Endothelial cell of umbilical vein (primary cell): ENCODE results near the gene COL4A1. TPM values are rescaled to one million over a fixed set of nuclear protein-coding genes. Genes with fewer than 3 reads are reported as not detected.

Experiments
- BruUV-seq: library from RNA; stranded (reverse); fragments of 400-500 nt; replicated peaks from 2 replicates; lab custom pipeline; 2021; lab: Mats Ljungman, UMichigan
- CTCF ChIA-PET: fragments of 300-600, 350-600 bp; sonication (Branson Sonifier 250); formaldehyde crosslinking; loops from one replicate; lab custom pipeline; 2021; ENCODE audit warnings: antibody characterized with exemption, inconsistent platforms; lab: Charles Lee
- POLR2A ChIA-PET: fragments of 300-600, 350-600 bp; sonication (Branson Sonifier 250); formaldehyde crosslinking; loops from one replicate; lab custom pipeline; 2021; ENCODE audit warnings: antibody characterized with exemption, inconsistent platforms; lab: Charles Lee
- DNase-seq: peaks from one replicate; pipeline ENCODE4 v3.0.0-alpha.2; 2011; ENCODE audit warnings: low read depth, low spot score
- FAIRE-seq: peaks from 2 replicates; lab custom pipeline; 2011; peaks lifted over from hg19 to GRCh38; lab: Jason Lieb, UNC
- H2AFZ ChIP-seq: 2 replicates; pipeline ENCODE4 v1.6.0; 2012; ENCODE audit warnings: low read depth, low read length, control low read depth, inconsistent platforms
- H3K27ac ChIP-seq: 2 replicates; pipeline ENCODE4 v1.5.1; 2011; ENCODE audit warnings: low read depth, mild to moderate bottlenecking, control low read depth, low read length, moderate library complexity; ENCODE audit not compliant: insufficient read depth
- H3K27me3 ChIP-seq, 2 experiments: 2 replicates each; pipeline versions ENCODE4 v1.6.0 to v1.6.1; 2011; ENCODE audit warnings: low read length in 2 of 2, mixed read lengths in 1 of 2; ENCODE audit not compliant: control insufficient read depth in 2 of 2, insufficient read depth in 2 of 2
- H3K36me3 ChIP-seq, 2 experiments: 2 replicates in 1 of 2; 3 replicates in 1 of 2; pipeline ENCODE4 v1.5.1; 2011; ENCODE audit warnings: low read length in 2 of 2, mild to moderate bottlenecking in 1 of 2, moderate library complexity in 1 of 2; ENCODE audit not compliant: control insufficient read depth in 2 of 2, insufficient read depth in 2 of 2; ENCODE audit errors: extremely low read depth in 1 of 2
- H3K4me1 ChIP-seq: 3 replicates; pipeline ENCODE4 v1.5.1; 2011; ENCODE audit warnings: mild to moderate bottlenecking, low read length; ENCODE audit not compliant: control insufficient read depth, insufficient read depth; ENCODE audit errors: extremely low read depth
- H3K4me2 ChIP-seq: 2 replicates; pipeline ENCODE4 v1.6.1; 2011; ENCODE audit warnings: low read length, control low read depth, mixed read lengths; ENCODE audit not compliant: insufficient read depth
- H3K4me3 ChIP-seq, 3 experiments: fragments of 200-600 bp in 1 of 3; sonication (generic), shearing (Covaris generic) in 1 of 3; replicated peaks in 1 of 3; 2 replicates each; pipeline ENCODE4 v1.5.1; 2011 to 2016; ENCODE audit warnings: control low read depth in 3 of 3, low read length in 3 of 3, mild to moderate bottlenecking in 2 of 3, inconsistent platforms in 1 of 3, low read depth in 1 of 3, moderate library complexity in 1 of 3; ENCODE audit not compliant: insufficient read depth in 1 of 3
- H3K79me2 ChIP-seq: 2 replicates; pipeline ENCODE4 v1.6.0; 2012; ENCODE audit warnings: low read length, inconsistent platforms; ENCODE audit not compliant: control insufficient read depth, insufficient read depth
- H3K9ac ChIP-seq: replicated peaks from 2 replicates; pipeline ENCODE3; 2011; ENCODE audit warnings: low read length, control low read depth; ENCODE audit not compliant: insufficient read depth; ENCODE audit errors: extremely low read depth
- H3K9me1 ChIP-seq: replicated peaks from 3 replicates; pipeline ENCODE4 v1.6.0; 2011; ENCODE audit warnings: mild to moderate bottlenecking, low read length; ENCODE audit not compliant: control insufficient read depth, insufficient read depth; ENCODE audit errors: extremely low read depth
- H3K9me3 ChIP-seq: replicated peaks from 2 replicates; pipeline ENCODE4 v1.5.1; 2012; ENCODE audit warnings: low read length, inconsistent platforms; ENCODE audit not compliant: control insufficient read depth, insufficient read depth
- H4K20me1 ChIP-seq: replicated peaks from 2 replicates; pipeline ENCODE3; 2011; ENCODE audit warnings: mild to moderate bottlenecking, low read length; ENCODE audit not compliant: control insufficient read depth, insufficient read depth; ENCODE audit errors: extremely low read depth
- EZH2 ChIP-seq: IDR thresholded peaks from 2 replicates; pipeline ENCODE4 v1.6.1; 2012; ENCODE audit warnings: borderline replicate concordance, low read depth, mild to moderate bottlenecking, moderate library complexity, low read length, inconsistent platforms; ENCODE audit not compliant: severe bottlenecking
- FOS ChIP-seq: IDR thresholded peaks from 2 replicates; pipeline ENCODE4 v1.6.1; 2011; ENCODE audit warnings: mild to moderate bottlenecking, low read length, moderate library complexity, borderline replicate concordance; ENCODE audit not compliant: insufficient read depth
- GATA2 ChIP-seq: IDR thresholded peaks from 2 replicates; pipeline ENCODE4 v1.7.0; 2011; ENCODE audit warnings: low read depth, mild to moderate bottlenecking, moderate library complexity, mixed read lengths, low read length; ENCODE audit not compliant: insufficient read length, insufficient read depth
- JUN ChIP-seq: IDR thresholded peaks from 2 replicates; pipeline ENCODE4 v1.6.1; 2011; ENCODE audit warnings: borderline replicate concordance, low read depth; ENCODE audit not compliant: insufficient read length, insufficient read depth
- MYC ChIP-seq: IDR thresholded peaks from one replicate; pipeline ENCODE4 v1.6.1; 2011; ENCODE audit warnings: mild to moderate bottlenecking, low read depth, low read length
- POLR2A ChIP-seq: IDR thresholded peaks from 2 replicates; pipeline ENCODE4 v1.6.1; 2012; ENCODE audit warnings: low read depth, mild to moderate bottlenecking, control low read depth, low read length
- POLR2AphosphoS5 ChIP-seq: IDR thresholded peaks from 2 replicates; pipeline ENCODE4 v1.6.1; 2012; ENCODE audit warnings: low read depth, mild to moderate bottlenecking, control low read depth, low read length, moderate library complexity; ENCODE audit not compliant: insufficient read depth
- dilution Hi-C: fragments of 300-500 bp; cut with MboI; formaldehyde crosslinking; loops from one replicate; pipeline ENCODE4 v1.15.0; 2019; ENCODE audit warnings: low sequenced_read_pairs; ENCODE audit not compliant: extremely low pct_ligation_motif_present
- intact Hi-C: fragments of 100-400 bp; cut with micrococcal nuclease; formaldehyde crosslinking; loops from one replicate; pipeline ENCODE4 v1.10.0; 2022
- polyA plus RNA-seq, 4 experiments: library from polyadenylated mRNA; depleted of rRNA in 3 of 4; stranded (reverse) in 3 of 4; unstranded in 1 of 4; fragments of >200 nt; gene quantifications; 2 replicates each; pipeline versions ENCODE4 v1.2.1 to v1.2.3, GENCODE V29; 2011 to 2012; ENCODE audit warnings: missing spikeins in 1 of 4
- total RNA-seq: library from RNA; stranded (reverse); gene quantifications from 2 replicates; pipeline ENCODE4 v1.2.3, GENCODE V29; 2021
- TF ChIP-seq, protein P1 (sequence below), 2 donors: IDR thresholded peaks; 1 replicate in 1 of 2; 2 replicates in 1 of 2; pipeline ENCODE4 v1.5.1; 2011; ENCODE audit warnings: low read length in 2 of 2, mild to moderate bottlenecking in 2 of 2, moderate library complexity in 2 of 2, control low read depth in 1 of 2, inconsistent platforms in 1 of 2, low read depth in 1 of 2; ENCODE audit not compliant: insufficient read depth in 1 of 2; ENCODE audit errors: extremely low read depth in 1 of 2
- TF ChIP-seq, protein P2 (sequence below): IDR thresholded peaks from 2 replicates; pipeline ENCODE4 v1.6.1; 2011; ENCODE audit not compliant: insufficient read depth, insufficient read length

Gene COL4A1
- total and polyA plus RNA-seq, 2 donors (not counting 3 experiments of a cell fraction or from before 2014, with no cell fraction given), result 384 to 1,119 TPM

DNA sequence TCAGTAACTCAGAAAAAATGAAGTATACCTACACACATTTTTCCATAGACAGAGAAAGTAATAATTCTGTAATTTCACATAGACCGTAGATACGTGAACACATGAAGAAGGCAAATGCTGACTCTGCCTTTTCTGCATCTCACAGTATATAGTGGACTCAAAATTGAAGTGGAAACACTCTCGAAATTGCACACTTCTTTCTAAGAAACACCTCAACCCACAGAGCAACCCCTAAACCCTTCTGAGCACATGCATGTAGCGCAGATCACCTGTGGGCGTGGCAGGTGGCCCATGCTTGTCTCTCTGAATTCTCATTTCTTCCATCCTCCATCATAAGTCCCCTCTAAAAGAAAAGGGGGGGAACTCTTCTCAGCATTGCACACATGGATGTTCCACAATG is 34.7 kb downstream of the COL4A1 start:
- peaks cover 59% of the 10 kb centered on the region for H3K79me2 ChIP-seq
- H2AFZ ChIP-seq, result no peak overlapping the region
- CTCF ChIA-PET, result no interaction called here
- POLR2A ChIA-PET, result no interaction called here
- no peak overlapping the region for H3K4me3 ChIP-seq
- FAIRE-seq (no peak), DNase-seq (no peak)
- intact Hi-C loops (no loop called here), dilution Hi-C loops (no loop called here)
- BruUV-seq, result no TSS peak
- TF ChIP-seq POLR2AphosphoS5 (no peak), EZH2 (no peak), JUN (no peak), MYC (no peak), GATA2 (no peak), POLR2A (no peak), FOS (no peak)
- TF ChIP-seq, protein P1, sequence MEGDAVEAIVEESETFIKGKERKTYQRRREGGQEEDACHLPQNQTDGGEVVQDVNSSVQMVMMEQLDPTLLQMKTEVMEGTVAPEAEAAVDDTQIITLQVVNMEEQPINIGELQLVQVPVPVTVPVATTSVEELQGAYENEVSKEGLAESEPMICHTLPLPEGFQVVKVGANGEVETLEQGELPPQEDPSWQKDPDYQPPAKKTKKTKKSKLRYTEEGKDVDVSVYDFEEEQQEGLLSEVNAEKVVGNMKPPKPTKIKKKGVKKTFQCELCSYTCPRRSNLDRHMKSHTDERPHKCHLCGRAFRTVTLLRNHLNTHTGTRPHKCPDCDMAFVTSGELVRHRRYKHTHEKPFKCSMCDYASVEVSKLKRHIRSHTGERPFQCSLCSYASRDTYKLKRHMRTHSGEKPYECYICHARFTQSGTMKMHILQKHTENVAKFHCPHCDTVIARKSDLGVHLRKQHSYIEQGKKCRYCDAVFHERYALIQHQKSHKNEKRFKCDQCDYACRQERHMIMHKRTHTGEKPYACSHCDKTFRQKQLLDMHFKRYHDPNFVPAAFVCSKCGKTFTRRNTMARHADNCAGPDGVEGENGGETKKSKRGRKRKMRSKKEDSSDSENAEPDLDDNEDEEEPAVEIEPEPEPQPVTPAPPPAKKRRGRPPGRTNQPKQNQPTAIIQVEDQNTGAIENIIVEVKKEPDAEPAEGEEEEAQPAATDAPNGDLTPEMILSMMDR (IDR thresholded peaks at IDR 0.05; ENCODE audit: extremely low read depth in 1 of 2, insufficient read depth in 1 of 2, low read depth in 1 of 2, low read length in 2 of 2), result no peak
- TF ChIP-seq, protein P2, sequence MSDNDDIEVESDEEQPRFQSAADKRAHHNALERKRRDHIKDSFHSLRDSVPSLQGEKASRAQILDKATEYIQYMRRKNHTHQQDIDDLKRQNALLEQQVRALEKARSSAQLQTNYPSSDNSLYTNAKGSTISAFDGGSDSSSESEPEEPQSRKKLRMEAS, result no peak
- H3K4me1 ChIP-seq, result peaks cover 3% of the 10 kb centered on the region
- no peak overlapping the region for H3K27ac ChIP-seq
- peaks cover 19% of the 10 kb centered on the region for H4K20me1 ChIP-seq
- no peak overlapping the region for H3K4me2 ChIP-seq
- peaks cover 3% of the 10 kb centered on the region for H3K9me1 ChIP-seq
- H3K9ac ChIP-seq, result no peak overlapping the region
- H3K27me3 ChIP-seq, result no peaks in the 10 kb centered on the region
- H3K9me3 ChIP-seq, result no peaks in the 10 kb centered on the region
- peaks cover 6 to 8% of the 10 kb centered on the region in 2 experiments for H3K36me3 ChIP-seq
